ENCODE results near the gene NEURL1.

GRCh38 chr10:103452506-103453230 is 40.8 kb upstream of the NEURL1 start:
- TF ChIP-seq CTCF (IDR thresholded peaks at IDR 0.05) (no peak), POLR2AphosphoS5 (IDR thresholded peaks at IDR 0.05; ENCODE audit: low read depth, low read length) (no peak), SIN3A (IDR thresholded peaks at IDR 0.05; ENCODE audit: borderline replicate concordance, insufficient read depth, low read depth, low read length) (no peak), REST (IDR thresholded peaks at IDR 0.05; ENCODE audit: insufficient read depth in 1 of 2, low read depth in 2 of 2, low read length in 1 of 2) (no peak), TCF7L2 (IDR thresholded peaks at IDR 0.05; ENCODE audit: low read depth, low read length) (no peak)
